Smooth muscle cell (in vitro differentiated cells): ENCODE measurements around the gene CLEC4A. TPM values are rescaled to one million over a fixed set of nuclear protein-coding genes. Genes with fewer than 3 reads are reported as not detected.
"Not testable (repeated sequence)": the region's sequence is repeated elsewhere in the genome, so short reads cannot be mapped to it uniquely, and the experiment has no call there.

Source experiments
- DNase-seq: peaks from one replicate; lab custom pipeline; 2025; ENCODE audit not compliant: unreplicated experiment; lab: John Stamatoyannopoulos, UW
- H2AFZ ChIP-seq: fragments of 200-600 bp; sonication (generic); 2 replicates; pipeline ENCODE4 v1.6.0; 2016; ENCODE audit warnings: antibody characterized with exemption, low read depth, mild to moderate bottlenecking
- H3F3A ChIP-seq: fragments of 200-600 bp; sonication (generic); 2 replicates; pipeline ENCODE4 v1.6.0; 2017; ENCODE audit warnings: antibody characterized with exemption, low read depth
- H3K27ac ChIP-seq: fragments of 200-600 bp; sonication (generic); 2 replicates; pipeline ENCODE4 v1.5.1; 2016; ENCODE audit warnings: low read depth, mild to moderate bottlenecking
- H3K27me3 ChIP-seq: fragments of 200-600 bp; sonication (generic); 2 replicates; pipeline ENCODE4 v1.6.1; 2016; ENCODE audit warnings: low read depth, mild to moderate bottlenecking
- H3K36me3 ChIP-seq: fragments of 200-600 bp; sonication (generic); 2 replicates; pipeline ENCODE4 v1.5.1; 2016; ENCODE audit warnings: low read depth
- H3K4me1 ChIP-seq: fragments of 200-600 bp; sonication (generic); 2 replicates; pipeline ENCODE4 v1.5.1; 2016; ENCODE audit warnings: low read depth
- H3K4me2 ChIP-seq: fragments of 200-600 bp; sonication (generic); 2 replicates; pipeline ENCODE4 v1.6.0; 2016; ENCODE audit warnings: mild to moderate bottlenecking
- H3K4me3 ChIP-seq: fragments of 200-600 bp; sonication (generic); 2 replicates; pipeline ENCODE4 v1.5.1; 2016; ENCODE audit warnings: mild to moderate bottlenecking
- H3K79me2 ChIP-seq: fragments of 200-600 bp; sonication (generic); 2 replicates; pipeline ENCODE4 v1.6.0; 2016; ENCODE audit warnings: low read depth, mild to moderate bottlenecking
- H3K9ac ChIP-seq: fragments of 200-600 bp; sonication (generic); 2 replicates; pipeline ENCODE4 v1.6.0; 2016; ENCODE audit warnings: low read depth
- H3K9me3 ChIP-seq: fragments of 200-600 bp; sonication (generic); replicated peaks from 2 replicates; pipeline ENCODE4 v1.5.1; 2016; ENCODE audit warnings: low read depth
- H4K20me1 ChIP-seq: fragments of 200-600 bp; sonication (generic); 2 replicates; pipeline ENCODE4 v1.6.0; 2016; ENCODE audit warnings: low read depth
- WGBS: methylation state at CpG from one replicate; pipeline ENCODE4 v1.1.7; 2016; ENCODE audit warnings: low lambda C conversion rate; 5-methylcytosine and 5-hydroxymethylcytosine counted together
- polyA plus RNA-seq: library from polyadenylated mRNA; unstranded; fragments of >200 nt; fragmentation: Nextera tagmentation; extraction: Ambion mirVana; gene quantifications from 2 replicates; pipeline ENCODE4 v1.2.1, GENCODE V29; 2016
- total RNA-seq: library from RNA; depleted of rRNA; stranded (reverse); fragments of >200 nt; gene quantifications from 2 replicates; pipeline ENCODE4 v1.2.3, GENCODE V29; 2014
- TF ChIP-seq, protein P1 (sequence below): fragments of 200-600 bp; sonication (generic); IDR thresholded peaks from 2 replicates; pipeline ENCODE4 v1.5.1; 2017; ENCODE audit warnings: borderline replicate concordance, mild to moderate bottlenecking, antibody characterized with exemption; ENCODE audit not compliant: insufficient read depth, poor library complexity, severe bottlenecking

CLEC4A gene
- total and polyA plus RNA-seq, 2 experiments from 2014 or later: 0.27 to 1.2 TPM

DNA sequence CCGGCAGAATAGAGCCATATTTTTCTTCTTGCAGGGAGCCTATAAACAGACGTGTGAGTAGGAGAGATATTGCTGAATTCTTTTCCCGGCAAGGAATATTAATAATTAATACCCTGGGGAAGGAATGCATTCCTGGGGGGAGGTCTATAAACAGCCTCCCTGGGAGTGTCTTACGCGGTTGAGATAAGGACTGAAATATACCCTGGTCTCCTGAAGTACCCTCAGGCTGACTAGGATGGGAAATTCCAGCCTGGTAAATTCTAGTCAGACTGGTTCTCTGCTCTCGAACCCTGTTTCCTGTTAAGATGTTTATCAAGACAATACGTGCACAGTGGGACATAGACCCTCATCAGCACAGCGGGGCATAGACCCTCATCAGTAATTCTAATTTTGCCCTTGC is 18.2 kb downstream of the CLEC4A start:
- WGBS: 80% methylated on average over 8 of the region's 8 CpGs
- H3K4me1 ChIP-seq: not testable (repeated sequence)

DNA sequence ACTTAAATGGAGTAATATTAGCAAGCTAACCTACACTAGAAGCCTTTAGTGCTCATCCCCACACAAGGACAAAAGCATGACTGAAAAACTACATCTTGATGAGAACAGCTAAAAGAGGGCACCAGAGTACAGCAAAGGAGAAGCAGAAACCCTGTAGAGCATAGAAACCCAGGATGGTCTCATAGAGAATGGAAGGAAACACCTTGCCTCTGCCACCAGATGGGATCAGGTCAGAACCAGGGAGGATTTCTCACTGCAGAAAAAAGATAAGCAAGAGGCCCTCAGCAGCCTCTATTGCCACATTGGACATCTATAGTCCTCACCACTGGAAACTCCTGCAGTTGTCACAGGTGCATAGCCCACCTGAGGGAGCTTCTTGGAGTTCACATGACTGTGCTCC is 19.8 kb downstream of the CLEC4A start:
- Histone ChIP-seq H3F3A (peaks cover 3% of the 10 kb centered on the region), H4K20me1 (no peaks in the 10 kb centered on the region), H3K9ac (no peak overlapping the region), H3K79me2 (no peaks in the 10 kb centered on the region), H2AFZ (no peak overlapping the region), H3K4me2 (no peak overlapping the region), H3K4me3 (no peak overlapping the region), H3K27ac (no peak overlapping the region), H3K36me3 (no peaks in the 10 kb centered on the region), H3K27me3 (no peaks in the 10 kb centered on the region), H3K4me1 (peaks cover 6% of the 10 kb centered on the region), H3K9me3 (no peaks in the 10 kb centered on the region)
- no peak for DNase-seq
- TF ChIP-seq, protein P1, sequence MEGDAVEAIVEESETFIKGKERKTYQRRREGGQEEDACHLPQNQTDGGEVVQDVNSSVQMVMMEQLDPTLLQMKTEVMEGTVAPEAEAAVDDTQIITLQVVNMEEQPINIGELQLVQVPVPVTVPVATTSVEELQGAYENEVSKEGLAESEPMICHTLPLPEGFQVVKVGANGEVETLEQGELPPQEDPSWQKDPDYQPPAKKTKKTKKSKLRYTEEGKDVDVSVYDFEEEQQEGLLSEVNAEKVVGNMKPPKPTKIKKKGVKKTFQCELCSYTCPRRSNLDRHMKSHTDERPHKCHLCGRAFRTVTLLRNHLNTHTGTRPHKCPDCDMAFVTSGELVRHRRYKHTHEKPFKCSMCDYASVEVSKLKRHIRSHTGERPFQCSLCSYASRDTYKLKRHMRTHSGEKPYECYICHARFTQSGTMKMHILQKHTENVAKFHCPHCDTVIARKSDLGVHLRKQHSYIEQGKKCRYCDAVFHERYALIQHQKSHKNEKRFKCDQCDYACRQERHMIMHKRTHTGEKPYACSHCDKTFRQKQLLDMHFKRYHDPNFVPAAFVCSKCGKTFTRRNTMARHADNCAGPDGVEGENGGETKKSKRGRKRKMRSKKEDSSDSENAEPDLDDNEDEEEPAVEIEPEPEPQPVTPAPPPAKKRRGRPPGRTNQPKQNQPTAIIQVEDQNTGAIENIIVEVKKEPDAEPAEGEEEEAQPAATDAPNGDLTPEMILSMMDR: no peak

More for the DNA sequence above, 18.2 kb downstream of the CLEC4A start:
- H3K4me2 ChIP-seq, H3K9ac ChIP-seq, H3K79me2 ChIP-seq, H3K36me3 ChIP-seq, H3K4me3 ChIP-seq, H3F3A ChIP-seq, DNase-seq, H3K9me3 ChIP-seq, H4K20me1 ChIP-seq, H2AFZ ChIP-seq, H3K27ac ChIP-seq, H3K27me3 ChIP-seq: not testable (repeated sequence)

DNA sequence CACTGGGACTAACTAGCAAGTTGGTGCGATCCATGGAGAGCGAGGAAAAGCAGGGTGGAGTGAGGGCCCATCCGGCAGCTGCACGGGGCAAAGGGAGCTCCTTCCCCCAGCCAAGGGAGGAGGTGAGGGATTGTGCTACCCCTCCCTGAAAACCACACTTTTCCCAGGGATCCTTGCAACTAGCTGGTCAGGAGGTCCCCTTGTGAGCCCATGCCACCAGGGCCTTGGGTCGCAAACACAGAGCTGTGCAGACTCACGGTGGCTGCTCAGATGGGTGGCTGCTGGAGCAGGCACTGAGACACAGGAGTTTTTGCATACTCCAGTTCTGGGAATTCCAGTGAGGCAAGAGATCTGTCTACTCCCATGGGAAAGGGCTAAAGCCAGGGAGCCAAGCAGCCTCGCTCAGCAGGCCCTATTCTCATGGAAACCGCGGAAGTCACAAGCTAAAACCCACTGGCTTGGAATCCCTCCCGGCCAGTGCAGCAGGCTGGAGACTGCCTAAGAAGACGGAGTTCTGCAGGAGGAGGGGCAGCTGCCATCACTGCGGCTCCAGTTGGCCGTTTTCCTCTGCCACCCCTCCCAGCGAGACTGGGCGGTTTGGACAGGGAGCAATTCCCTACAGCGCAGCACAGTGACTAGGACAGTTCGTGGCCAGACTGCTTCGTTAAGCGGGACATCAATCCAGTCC is 22.5 kb downstream of the CLEC4A start:
- Histone ChIP-seq H3K4me2 (peak overlapping the region; percentile 75), H3K4me3 (peak overlapping the region; percentile 9), H3K79me2 (no peaks in the 10 kb centered on the region), H3K36me3 (no peaks in the 10 kb centered on the region), H3K4me1 (peaks cover 6% of the 10 kb centered on the region), H2AFZ (peak overlapping the region; percentile 49), H4K20me1 (no peaks in the 10 kb centered on the region), H3K9me3 (no peaks in the 10 kb centered on the region), H3K27ac (peak overlapping the region; percentile 75), H3K9ac (no peak overlapping the region), H3F3A (peaks cover 3% of the 10 kb centered on the region), H3K27me3 (no peaks in the 10 kb centered on the region)
- 40% methylated on average over 19 of the region's 19 CpGs for WGBS
- peak; percentile 26 for DNase-seq
- TF ChIP-seq, protein P1: no peak

- Histone ChIP-seq H3K9ac (no peak overlapping the region), H3K36me3 (no peaks in the 10 kb centered on the region), H3K27me3 (no peaks in the 10 kb centered on the region), H2AFZ (peak overlapping the region; percentile 49), H3K27ac (peak overlapping the region; percentile 75), H4K20me1 (no peaks in the 10 kb centered on the region), H3K4me2 (peak overlapping the region; percentile 75), H3K4me3 (peak overlapping the region; percentile 9), H3F3A (peaks cover 3% of the 10 kb centered on the region), H3K79me2 (no peaks in the 10 kb centered on the region), H3K4me1 (peaks cover 6% of the 10 kb centered on the region), H3K9me3 (no peaks in the 10 kb centered on the region)
- DNase-seq: no peak
- WGBS: 25% methylated on average over 4 of the region's 4 CpGs
- TF ChIP-seq, protein P1: no peak
These were observed 23.0 kb downstream of the CLEC4A start for GRCh38 chr12:8146442-8146771.
